NK-92 (cell line): ENCODE results near the gene CASKIN2.

Source experiments
- DNase-seq: peaks from one replicate; lab custom pipeline; 2025; ENCODE audit not compliant: unreplicated experiment; lab: John Stamatoyannopoulos, UW

Gene CASKIN2, protein sequence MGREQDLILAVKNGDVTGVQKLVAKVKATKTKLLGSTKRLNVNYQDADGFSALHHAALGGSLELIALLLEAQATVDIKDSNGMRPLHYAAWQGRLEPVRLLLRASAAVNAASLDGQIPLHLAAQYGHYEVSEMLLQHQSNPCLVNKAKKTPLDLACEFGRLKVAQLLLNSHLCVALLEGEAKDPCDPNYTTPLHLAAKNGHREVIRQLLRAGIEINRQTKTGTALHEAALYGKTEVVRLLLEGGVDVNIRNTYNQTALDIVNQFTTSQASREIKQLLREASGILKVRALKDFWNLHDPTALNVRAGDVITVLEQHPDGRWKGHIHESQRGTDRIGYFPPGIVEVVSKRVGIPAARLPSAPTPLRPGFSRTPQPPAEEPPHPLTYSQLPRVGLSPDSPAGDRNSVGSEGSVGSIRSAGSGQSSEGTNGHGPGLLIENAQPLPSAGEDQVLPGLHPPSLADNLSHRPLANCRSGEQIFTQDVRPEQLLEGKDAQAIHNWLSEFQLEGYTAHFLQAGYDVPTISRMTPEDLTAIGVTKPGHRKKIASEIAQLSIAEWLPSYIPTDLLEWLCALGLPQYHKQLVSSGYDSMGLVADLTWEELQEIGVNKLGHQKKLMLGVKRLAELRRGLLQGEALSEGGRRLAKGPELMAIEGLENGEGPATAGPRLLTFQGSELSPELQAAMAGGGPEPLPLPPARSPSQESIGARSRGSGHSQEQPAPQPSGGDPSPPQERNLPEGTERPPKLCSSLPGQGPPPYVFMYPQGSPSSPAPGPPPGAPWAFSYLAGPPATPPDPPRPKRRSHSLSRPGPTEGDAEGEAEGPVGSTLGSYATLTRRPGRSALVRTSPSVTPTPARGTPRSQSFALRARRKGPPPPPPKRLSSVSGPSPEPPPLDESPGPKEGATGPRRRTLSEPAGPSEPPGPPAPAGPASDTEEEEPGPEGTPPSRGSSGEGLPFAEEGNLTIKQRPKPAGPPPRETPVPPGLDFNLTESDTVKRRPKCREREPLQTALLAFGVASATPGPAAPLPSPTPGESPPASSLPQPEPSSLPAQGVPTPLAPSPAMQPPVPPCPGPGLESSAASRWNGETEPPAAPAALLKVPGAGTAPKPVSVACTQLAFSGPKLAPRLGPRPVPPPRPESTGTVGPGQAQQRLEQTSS (N-terminal part only)

DNA sequence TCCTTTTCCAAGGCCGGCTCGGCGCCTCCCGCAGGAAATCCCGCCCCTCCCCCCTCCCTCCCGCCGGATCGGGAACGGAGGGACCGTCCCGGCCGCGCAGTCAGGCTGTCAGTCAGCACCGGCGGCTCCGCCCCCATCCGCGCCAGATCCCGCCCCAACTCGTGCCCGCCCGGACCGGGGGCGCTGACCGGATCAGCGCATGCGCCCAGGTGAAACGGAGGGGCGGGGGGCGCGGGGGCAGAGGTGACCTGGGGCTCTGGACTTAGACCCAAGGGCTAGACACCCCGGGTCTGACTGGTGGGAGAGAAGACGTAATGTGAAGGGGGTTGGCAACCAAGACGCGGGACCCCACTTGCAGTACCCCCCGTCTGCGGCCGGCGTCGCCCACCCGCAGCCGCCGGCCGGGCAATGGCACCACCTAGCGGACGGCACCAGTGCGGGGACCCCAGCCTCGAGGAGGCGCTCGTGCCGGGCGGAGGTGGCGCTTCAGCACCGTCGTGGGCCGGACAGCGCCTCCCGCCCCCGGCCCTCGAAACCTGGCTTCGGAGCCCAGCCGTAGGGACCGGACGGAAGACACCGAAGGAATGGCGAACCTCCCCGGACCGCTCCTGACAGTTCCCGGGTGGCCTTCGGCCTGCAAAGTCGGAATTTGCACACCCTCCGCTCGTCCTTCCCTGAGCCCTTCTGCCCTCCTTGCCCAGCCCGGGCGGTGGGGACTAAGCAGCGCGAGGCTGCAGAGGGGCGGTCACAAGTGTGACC is at the start of gene CASKIN2:
Gene CASKIN2, minus strand, starts transcription at position 42 of the 759 bp plus-strand sequence. CDS start 1,733 bp downstream, outside the sequence.
- DNase-seq: no peak

DNA sequence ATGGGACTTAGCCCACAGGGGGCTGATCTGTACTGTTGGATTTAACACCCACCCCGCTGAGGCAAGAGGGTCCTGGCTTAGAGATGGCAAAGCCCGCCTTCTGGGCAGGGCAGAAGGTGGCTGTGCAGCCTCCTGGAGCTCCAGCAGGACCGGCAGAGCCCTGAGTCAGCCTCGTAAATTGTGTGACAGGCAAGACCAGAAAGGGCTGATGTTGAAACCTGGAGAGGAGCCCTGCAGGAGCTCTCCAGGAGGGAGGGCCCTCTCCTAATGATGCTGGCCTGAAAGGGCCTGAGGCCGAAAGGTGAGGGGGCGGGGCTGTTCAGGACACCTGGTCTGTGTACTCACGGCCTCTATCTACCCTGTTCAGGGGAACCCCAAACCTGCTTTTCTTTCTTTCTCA is 49.7 kb upstream of the CASKIN2 start:
- no peak for DNase-seq

DNA sequence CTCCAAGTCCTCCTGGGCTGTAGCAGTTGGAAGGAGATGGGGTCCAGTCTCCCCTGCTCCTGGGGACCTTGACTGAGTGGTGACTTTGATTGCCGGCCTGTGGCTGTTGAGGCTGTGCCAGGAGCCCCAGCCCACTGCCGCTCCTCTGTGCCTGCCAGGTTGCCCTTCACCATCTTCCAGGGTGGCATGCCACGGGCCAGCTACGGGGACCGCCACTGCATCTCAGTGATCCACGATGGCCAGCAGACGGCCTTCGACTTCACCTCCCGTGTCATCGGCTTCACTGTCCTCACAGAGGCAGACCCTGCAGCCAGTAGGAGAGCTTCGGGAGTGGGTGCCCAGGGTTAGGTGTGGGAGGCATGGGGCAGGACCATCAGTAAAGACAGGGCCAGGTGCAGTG is 48.9 kb upstream of the CASKIN2 start:
- no peak for DNase-seq

DNA sequence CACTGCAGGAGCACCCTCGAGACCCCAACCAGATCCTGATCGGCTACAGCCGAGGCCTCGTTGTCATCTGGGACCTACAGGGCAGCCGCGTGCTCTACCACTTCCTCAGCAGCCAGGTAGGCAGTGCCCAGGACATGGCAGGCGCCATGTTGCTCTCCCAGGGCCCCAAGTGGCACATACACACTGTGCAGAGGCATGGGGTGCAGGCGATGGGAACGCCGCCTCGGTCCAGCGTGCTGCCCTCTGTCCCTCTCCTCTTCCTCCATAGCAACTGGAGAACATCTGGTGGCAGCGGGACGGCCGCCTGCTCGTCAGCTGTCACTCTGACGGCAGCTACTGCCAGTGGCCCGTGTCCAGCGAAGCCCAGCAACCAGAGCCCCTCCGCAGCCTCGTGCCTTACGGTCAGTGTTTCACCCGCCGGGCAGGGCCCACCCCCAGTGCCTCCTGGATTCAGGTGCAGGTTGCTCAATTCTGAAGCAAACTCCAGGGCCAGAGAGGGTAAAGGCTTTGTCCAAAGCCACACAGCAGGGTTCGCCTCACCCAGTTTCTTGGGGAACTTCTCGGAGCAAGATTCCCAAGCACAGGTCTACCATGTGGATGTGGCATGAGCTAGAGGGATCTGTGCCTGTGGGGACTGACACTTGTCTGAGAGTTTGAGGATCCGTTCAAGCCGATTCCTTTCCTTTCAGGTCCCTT is 47.9 kb upstream of the CASKIN2 start:
- no peak for DNase-seq

DNA sequence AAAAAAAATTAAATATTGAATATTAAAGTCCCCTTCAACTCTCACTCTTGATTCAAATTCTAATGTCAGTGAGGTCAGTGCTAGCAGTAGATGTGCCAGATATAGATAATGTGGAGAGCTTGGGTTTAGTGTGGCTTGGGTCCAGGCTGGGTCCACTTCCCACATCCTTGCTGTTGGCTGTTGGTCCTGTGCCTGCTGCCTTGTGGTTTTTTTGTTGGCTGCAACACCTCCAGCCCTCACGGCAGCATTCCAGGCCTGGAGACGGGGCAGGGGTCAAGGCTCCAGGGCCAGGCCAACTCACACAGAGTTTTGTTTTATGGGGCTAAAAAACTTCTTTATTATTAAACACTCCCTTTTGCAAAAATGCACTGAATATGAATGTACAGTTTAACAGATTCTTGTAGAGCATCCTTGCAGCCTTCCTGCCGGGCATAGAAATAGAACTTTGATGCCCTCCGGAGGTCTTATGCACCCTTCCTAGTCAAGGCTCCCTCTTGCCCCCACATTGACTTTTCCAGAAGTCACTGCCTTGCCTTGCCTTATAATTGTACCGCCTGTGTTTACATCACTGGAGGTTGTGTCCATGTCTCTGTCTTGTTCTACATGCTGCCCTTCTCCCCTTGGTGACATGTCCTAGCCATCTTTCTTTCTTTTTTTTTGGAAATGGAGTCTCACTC is 46.7 kb upstream of the CASKIN2 start:
- DNase-seq: no peak

DNA sequence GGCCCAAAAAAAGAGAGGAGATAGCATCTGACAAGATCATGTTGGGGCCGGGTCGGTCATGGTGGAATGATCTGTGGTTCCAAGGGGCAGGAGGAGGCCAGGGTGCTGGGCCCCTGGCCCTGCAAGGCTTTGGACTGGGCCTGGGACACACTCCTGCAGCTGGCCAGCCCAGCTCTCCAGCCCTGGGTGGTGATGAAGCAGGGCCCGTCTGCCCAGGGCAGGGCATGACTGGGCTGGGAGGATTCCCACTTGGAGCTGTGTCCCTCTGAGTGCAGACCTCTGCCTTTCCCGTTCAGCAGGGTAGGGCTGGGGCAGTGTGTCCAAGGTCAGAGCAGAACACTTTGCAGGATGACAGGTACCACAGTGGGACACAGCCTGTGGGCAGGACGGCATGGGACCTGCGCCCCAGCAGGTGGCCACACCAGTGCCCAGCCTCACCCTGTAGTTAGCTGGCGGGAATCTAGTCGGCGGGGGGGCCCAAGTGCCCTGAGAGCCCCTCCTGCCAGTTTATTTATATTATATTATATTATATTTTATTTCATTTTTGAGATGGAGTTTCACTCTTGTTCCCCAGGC is 44.7 kb upstream of the CASKIN2 start:
- no peak for DNase-seq

DNA sequence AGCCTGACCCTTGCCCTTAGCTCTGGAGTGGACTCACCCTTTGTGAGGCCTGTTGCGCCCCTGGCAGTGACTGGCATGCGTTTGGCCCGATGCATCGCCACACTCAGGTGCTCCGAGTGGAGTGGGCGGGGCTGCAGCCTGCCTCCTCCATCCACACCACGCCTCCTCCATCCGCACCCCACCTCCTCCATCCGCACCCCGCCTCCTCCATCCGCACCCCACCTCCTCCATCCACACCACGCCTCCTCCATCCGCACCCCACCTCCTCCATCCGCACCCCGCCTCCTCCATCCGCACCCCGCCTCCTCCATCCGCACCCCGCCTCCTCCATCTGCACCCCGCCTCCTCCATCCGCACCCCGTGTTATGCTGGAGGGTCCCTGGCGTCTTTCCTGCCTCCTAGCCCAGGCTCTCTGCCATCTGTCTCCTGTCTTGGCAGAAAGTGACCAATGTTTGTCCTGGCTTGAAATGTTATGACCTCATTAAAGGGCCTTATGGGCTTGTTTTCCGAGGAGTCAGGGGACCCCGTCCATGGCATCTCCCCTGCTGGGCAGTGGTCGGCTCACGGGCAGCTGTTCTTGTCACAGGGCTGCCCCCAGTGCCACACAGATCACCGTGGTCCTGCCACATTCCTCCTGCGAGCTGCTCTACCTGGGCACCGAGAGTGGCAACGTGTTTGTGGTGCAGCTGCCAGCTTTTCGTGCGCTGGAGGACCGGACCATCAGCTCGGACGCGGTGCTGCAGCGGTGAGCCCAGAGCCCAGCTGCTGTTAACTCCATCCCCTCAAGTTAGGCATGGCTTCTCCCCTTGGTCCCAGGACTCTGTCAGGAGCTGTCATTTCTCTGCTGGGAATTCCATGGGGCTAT is 43.6 kb upstream of the CASKIN2 start:
- DNase-seq: no peak

DNA sequence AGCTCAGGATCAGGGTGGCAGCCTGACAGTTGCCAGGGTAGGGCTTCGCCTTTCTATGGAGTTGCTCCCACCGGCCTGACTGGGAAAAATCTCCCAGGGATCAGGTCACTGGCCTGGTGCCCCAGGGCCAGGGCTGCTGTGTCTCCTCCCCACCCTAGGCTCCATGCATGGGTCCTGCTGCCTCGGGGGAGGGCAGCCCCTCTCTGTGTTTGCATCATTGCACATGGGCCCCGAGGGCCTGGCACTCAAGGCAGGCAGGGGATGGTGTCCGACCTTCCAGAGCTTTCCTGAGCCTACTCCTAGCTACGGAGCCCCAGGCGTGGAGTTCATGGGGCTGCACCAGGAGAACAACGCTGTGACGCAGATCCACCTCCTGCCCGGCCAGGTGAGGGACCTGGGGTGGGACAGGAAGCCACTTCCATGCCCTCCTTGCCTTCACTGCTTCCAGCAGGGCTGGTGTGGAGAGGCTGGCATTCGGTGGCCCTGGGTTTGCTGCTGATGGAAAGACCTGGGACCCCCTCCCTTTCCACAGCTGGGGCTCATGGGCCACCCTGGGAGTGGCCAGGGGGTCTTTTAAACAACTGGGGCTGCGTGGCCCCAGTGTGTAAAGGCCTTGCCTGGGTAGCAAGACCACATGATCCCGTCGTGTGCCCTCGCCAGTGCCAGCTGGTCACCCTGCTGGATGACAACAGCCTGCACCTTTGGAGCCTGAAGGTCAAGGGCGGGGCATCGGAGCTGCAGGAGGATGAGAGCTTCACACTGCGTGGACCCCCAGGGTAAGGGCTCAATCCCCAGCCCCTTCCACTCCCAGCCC is 42.7 kb upstream of the CASKIN2 start:
- DNase-seq: no peak

DNA sequence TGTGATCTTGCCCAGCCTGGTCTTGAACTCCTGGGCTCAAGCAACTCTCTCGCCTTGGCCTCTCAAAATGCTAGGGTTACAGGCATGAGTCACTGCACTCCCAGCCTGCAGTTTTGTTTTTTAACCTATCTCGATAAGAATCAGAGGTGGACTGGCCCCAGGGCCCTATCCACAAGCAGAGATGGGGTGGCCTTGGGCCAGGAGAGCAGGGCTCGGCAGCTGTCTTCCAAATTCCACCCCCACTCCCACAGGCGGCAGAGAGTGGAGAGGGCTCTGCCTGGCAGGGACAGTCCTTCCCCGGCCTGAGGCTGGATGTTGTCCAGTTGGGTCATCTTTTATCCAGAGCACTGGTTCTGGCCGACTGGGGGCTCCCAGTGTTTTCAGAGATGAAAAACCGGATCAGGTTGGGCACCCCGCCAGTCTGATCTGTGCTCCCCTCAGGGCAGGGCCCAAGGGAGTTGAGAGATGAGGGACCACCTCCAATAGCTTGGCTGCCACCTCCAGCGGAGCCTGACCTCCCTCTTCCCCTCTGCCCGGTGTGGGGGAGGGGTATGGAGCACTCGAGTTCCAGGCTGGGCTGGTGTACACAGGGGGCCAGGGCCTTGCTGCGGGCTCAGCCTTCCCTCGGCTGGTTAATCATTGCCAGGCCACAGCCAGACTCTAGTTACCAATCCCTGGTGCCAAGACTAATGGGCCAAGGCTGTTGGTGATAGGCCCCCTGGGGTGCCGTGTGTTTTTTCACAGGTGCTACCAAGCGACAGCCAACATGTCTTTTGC is 41.9 kb upstream of the CASKIN2 start:
- DNase-seq: no peak

DNA sequence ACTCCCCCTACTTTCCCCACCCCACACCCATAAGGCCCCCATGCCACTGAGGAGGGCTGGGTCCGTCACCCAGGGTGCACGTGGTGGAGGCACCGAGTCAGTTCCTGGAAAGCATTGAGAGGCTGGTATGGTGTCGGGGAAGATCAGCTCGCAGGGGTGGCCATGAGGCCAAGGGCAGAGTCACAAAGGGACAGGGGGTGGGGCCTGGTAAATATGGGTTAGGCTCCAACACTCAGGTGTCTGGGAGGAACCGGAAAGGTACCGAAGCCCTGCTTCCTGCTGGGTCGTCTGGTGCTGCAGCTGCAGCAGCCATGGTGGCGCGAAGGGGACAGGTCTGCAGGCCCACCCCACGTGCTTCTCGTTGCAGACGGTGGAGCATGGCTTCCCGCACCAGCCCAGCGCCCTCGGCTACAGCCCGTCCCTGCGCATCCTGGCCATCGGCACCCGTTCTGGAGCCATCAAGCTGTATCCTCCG is 40.4 kb upstream of the CASKIN2 start:
- DNase-seq: no peak

DNA sequence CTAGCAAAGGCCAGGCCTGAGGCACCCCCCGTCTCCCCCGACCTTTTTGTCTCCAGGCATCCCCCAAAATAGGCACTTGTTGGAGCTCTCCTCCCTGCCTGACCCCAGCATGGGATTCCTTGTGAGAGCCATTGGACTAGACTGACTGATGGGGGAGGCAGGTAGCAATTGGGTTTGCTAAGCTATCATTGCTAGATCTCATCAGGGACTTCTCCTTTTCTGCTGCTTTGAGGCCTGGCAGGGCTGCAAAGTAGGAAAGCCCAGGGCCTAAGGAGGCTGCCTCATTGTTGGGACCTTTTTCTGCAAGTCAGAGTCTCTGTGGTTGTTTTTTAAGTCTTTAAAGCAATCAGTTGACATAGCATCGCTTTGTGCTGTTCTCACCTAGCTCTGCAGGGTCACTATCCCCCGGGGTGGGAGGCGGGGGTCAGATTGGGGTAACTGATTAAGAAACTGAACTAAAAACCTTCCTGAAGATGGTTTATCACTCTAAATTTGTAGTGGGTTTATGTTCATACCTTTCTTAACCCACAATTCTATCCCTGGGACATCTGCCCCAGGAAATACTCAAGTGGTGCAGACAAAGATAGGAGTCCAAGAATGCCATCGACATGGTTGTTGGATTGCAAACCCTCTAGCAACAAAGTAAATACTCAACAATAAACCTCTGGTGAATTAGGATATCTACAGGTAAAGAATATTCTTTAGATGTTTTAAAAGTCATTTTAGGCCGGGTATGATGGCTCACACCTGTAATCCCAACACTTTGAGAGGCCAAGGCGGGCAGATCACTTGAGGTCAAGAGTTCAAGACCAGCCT is 38.2 kb upstream of the CASKIN2 start:
- DNase-seq: no peak

DNA sequence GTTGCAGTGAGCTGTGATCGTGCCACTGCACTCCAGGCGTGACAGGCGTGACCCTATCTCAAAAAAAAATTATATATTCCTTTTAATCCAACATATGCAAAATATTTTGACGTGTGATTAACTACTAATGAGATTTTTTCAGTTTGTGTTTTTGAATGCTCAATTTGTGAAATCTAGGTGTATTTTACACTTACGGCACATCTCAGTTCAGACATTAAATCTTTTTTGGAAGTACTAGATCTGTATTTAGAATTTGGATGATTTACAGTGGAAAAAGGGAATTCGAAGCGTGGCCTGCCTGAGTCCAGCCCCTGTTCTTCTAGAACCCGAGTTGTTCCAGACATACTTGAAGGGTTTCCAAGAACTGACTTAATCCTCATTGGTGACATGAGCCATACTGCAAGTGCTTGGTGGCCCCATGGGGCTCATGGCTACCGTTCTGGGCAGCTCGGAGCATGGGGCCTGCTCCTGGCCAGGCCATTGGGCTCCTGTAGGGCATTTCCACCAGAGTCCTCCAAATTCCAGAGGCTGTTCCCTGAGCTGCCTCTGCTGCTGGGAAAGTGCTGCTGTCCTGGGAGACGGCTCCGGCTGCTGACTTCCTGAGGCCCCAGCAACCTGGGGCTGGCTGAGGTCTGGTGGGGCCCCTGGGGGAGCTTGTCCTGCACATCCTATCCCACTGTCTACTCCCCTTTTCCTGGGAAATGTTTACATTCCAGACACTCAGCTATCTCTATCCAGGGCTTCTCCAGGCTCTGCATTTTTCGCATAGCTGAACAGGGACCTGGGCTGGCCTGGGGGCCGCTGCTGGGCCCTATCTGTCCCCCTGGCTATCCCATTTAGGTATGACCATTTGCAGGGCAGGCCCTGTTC is 37.3 kb upstream of the CASKIN2 start:
- no peak for DNase-seq

DNA sequence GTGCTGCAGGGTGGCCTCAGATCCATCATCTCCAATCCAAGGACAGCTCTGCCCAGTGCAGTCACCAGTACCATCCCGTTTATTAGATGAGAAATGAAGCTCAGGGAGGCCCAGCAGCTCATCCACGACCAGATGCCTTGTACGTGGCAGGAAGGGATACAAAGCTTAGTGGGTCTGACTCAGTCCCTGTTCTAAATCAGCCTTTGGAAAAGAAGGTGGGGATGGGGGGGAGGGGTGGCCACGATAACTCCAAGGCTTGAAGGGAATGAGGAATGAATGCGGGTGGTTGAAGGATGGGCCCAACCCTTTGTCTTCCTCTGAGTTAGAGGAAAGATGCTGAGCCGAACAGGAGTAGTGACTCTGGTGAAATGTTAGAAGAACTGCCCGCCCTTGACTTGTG is 35.9 kb upstream of the CASKIN2 start:
- DNase-seq: no peak

DNA sequence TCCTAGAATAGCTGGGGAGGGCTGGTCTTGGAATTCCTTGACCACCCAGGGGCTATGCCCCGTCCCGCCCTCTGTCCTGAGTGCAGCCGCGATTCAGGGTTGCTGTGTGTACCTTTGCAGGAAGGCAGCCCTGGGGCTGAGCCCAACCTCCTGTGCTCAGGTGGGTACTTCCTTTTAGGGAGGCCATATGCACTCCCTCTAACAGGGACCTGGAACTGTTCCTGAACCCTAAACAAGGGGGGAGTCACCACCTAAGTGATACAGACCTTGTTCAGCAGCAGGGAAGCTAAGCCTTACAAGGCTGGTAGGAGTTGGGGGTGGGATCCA is 34.8 kb upstream of the CASKIN2 start:
- DNase-seq: no peak
